HTERT RPE-1 (cell line): ENCODE data around the gene CPLX3.

Source experiments
- in situ Hi-C: fragments of 300-500 bp; cut with MboI; formaldehyde crosslinking; loops from 4 replicates; pipeline ENCODE4 v1.14.3; 2020; ENCODE audit warnings: low sequenced_read_pairs

The CPLX3 gene

GRCh38 chr15:74869726-74870407 lies 43.4 kb downstream of the CPLX3 start:
- in situ Hi-C loops = no loop called here

- in situ Hi-C loops = no loop called here
These were observed 44.2 kb downstream of the CPLX3 start for GRCh38 chr15:74870436-74871215.

GRCh38 chr15:74872702-74873035 lies 46.2 kb downstream of the CPLX3 start:
- in situ Hi-C loops = no loop called here

- in situ Hi-C loops = no loop called here
These were observed 46.8 kb downstream of the CPLX3 start, which contains the start of gene SCAMP2 for GRCh38 chr15:74873036-74873755. TSS of gene SCAMP2 (minus strand) at chr15:74873365. CDS start at chr15:74873255, 110 bp downstream.

- in situ Hi-C loops = no loop called here
These were observed 47.5 kb downstream of the CPLX3 start for GRCh38 chr15:74873756-74874424.

GRCh38 chr15:74878273-74878672 lies 51.8 kb downstream of the CPLX3 start:
- in situ Hi-C loops = no loop called here
